Esophagus muscularis mucosa (tissue), 4 donors: ENCODE results near the gene UPK2. TPM values are rescaled to one million over a fixed set of nuclear protein-coding genes. Genes with fewer than 3 reads are reported as not detected.
"Not testable (repeated sequence)": the region's sequence is repeated elsewhere in the genome, so short reads cannot be mapped to it uniquely, and the experiment has no call there.

Source experiments
- DNase-seq: peaks from one replicate; pipeline ENCODE4 v3.0.0-alpha.2; 2017; ENCODE audit errors: extremely low spot score
- H3K27ac ChIP-seq, 4 donors: fragments of 200-600 bp; sonication (generic); replicated peaks in 1 of 4; 1 replicate in 3 of 4; 2 replicates in 1 of 4; pipeline ENCODE4 v1.5.1; 2016 to 2019; ENCODE audit warnings: mild to moderate bottlenecking in 1 of 4
- H3K27me3 ChIP-seq, 4 donors: fragments of 200-600 bp; sonication (generic); one replicate each; pipeline versions ENCODE4 v1.5.1 to v1.6.0; 2016 to 2019
- H3K36me3 ChIP-seq, 4 donors: fragments of 200-600 bp; sonication (generic); one replicate each; pipeline ENCODE4 v1.5.1; 2016 to 2019
- H3K4me1 ChIP-seq, 4 donors: fragments of 200-600 bp; sonication (generic); one replicate each; pipeline ENCODE4 v1.5.1; 2016 to 2019
- H3K4me3 ChIP-seq, 4 donors: fragments of 200-600 bp; sonication (generic); 1 replicate in 2 of 4; 2 replicates in 2 of 4; pipeline ENCODE4 v1.5.1; 2016 to 2019; ENCODE audit warnings: mild to moderate bottlenecking in 4 of 4, moderate library complexity in 1 of 4
- H3K9me3 ChIP-seq, 4 donors: fragments of 200-600 bp; sonication (generic); 1 replicate in 3 of 4; 2 replicates in 1 of 4; pipeline ENCODE4 v1.5.1; 2016 to 2019
- EP300 ChIP-seq: sonication (generic); formaldehyde crosslinking; IDR thresholded peaks from one replicate; pipeline ENCODE4 v1.6.1; 2017; ENCODE audit warnings: antibody characterized with exemption
- POLR2A ChIP-seq: fragments of 450-650 bp; IDR thresholded peaks from one replicate; pipeline ENCODE4 v1.6.1; 2017; ENCODE audit warnings: antibody characterized with exemption, moderate library complexity, mild to moderate bottlenecking, low read depth
- POLR2AphosphoS5 ChIP-seq, 2 donors: sonication (generic); formaldehyde crosslinking; IDR thresholded peaks; one replicate each; pipeline ENCODE4 v1.6.1; 2017; ENCODE audit warnings: antibody characterized with exemption in 2 of 2
- WGBS: methylation state at CpG from one replicate; pipeline ENCODE4 v1.1.5; 2018; 5-methylcytosine and 5-hydroxymethylcytosine counted together
- intact Hi-C: fragments of 100-400 bp; cut with DNase I; formaldehyde crosslinking; loops from one replicate; pipeline ENCODE4 v1.15.1; 2023
- total RNA-seq, 4 donors: library from RNA; depleted of rRNA; stranded (reverse); fragments of >200 nt; gene quantifications; one replicate each; pipeline versions ENCODE4 v1.1.0 to v1.2.1, GENCODE V29; 2016
- TF ChIP-seq, protein P1 (sequence below), 3 experiments: fragments of 200-600 bp in 2 of 3; fragments of 450-650 bp in 1 of 3; sonication (generic) in 2 of 3; IDR thresholded peaks; one replicate each; pipeline ENCODE4 v1.5.1; 2017 to 2019; ENCODE audit warnings: antibody characterized with exemption in 3 of 3, mild to moderate bottlenecking in 2 of 3, moderate library complexity in 1 of 3

UPK2 gene
- total RNA-seq, 4 donors from 2014 or later: not detected

DNA sequence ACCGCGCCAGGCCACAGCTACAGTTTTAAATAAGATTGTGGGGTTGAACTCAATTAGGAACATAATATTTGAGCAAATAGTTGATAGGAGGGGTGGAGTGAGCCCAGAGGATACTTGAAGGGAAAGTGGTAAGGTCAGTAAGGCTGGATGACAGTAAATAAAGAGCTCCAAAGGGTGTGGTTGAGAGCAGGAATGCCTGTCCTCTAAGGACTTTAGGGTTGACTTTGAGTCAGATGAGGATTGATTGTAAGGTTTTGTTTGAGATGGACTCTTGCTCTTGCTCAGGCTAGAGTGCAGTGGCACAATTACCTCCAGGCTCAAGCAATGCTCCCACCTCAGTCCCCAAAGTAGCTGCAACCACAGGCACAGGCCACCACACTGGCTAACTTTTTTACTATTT, 17.9 kb downstream of the UPK2 start:
- intact Hi-C loops: no loop called here
- TF ChIP-seq, protein P1, sequence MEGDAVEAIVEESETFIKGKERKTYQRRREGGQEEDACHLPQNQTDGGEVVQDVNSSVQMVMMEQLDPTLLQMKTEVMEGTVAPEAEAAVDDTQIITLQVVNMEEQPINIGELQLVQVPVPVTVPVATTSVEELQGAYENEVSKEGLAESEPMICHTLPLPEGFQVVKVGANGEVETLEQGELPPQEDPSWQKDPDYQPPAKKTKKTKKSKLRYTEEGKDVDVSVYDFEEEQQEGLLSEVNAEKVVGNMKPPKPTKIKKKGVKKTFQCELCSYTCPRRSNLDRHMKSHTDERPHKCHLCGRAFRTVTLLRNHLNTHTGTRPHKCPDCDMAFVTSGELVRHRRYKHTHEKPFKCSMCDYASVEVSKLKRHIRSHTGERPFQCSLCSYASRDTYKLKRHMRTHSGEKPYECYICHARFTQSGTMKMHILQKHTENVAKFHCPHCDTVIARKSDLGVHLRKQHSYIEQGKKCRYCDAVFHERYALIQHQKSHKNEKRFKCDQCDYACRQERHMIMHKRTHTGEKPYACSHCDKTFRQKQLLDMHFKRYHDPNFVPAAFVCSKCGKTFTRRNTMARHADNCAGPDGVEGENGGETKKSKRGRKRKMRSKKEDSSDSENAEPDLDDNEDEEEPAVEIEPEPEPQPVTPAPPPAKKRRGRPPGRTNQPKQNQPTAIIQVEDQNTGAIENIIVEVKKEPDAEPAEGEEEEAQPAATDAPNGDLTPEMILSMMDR (IDR thresholded peaks at IDR 0.05): no peak
- no peak for TF ChIP-seq POLR2A
- no peak for TF ChIP-seq POLR2AphosphoS5 (IDR thresholded peaks at IDR 0.05)
- TF ChIP-seq EP300: no peak
- H3K4me1 ChIP-seq: no peaks in the 10 kb centered on the region
- 96% methylated on average over 2 of the region's 2 CpGs for WGBS
- H3K9me3 ChIP-seq: no peaks in the 10 kb centered on the region
- H3K27ac ChIP-seq: no peak overlapping the region
- H3K27me3 ChIP-seq: peaks cover 0 to 22% (median 4%) of the 10 kb centered on the region in 4 donors
- H3K4me3 ChIP-seq: no peak overlapping the region
- H3K36me3 ChIP-seq: no peaks in the 10 kb centered on the region
- no peak for DNase-seq

DNA sequence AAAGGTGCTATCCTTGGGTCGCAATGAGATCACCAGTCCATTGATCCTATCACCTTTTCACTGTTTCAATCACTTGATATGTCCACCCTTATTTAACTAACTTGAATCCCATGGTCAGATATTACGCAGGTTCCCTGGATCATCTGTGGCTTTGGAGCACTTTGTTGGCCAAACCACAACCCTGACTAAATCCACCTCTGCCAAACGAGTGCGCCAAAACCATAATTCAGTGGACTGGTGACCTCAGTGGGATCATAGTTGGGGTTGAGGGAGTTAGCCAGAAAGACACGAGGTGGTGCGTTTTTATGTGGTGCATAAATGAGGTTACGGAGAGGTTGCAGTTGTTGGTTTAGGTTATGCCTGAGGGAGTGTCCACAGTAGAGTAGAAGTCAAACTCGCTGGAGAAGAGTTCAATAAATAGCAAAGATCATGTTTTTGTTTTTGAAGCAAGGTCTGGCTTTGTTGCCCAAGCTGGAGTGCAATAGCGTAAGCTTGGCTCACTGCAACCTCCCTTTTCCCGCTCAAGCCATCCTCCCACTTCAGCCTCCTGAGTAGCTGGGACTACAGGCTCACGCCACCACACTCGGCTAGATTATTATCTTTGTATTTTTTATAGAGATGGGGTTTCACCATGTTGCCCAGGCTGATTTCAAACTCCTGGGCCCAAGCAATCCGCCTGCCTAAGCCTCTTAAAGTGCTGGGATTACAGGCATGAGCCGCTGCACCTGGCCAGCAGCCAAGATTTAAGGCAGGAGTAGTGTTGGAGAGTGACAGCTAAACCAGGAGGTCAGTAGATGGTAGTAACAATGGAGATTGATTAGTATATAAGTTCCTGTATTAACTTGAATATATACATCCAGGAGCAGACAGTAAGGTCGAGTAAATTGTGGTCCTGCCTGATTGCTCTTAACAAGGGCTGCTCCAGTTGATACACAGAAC, 19.9 kb downstream of the UPK2 start:
- H3K4me3 ChIP-seq: no peak overlapping the region
- no peaks in the 10 kb centered on the region for H3K9me3 ChIP-seq
- H3K4me1 ChIP-seq: peaks cover 0 to 10% (median 9%) of the 10 kb centered on the region in 4 donors
- DNase-seq: no peak
- H3K27me3 ChIP-seq: peaks cover 0 to 31% (median 4%) of the 10 kb centered on the region in 4 donors
- intact Hi-C loops: no loop called here
- 84% methylated on average over 15 of the region's 15 CpGs for WGBS
- H3K36me3 ChIP-seq: no peaks in the 10 kb centered on the region
- TF ChIP-seq POLR2A (no peak), POLR2AphosphoS5 (IDR thresholded peaks at IDR 0.05) (no peak), EP300 (no peak)
- no peak overlapping the region for H3K27ac ChIP-seq

DNA sequence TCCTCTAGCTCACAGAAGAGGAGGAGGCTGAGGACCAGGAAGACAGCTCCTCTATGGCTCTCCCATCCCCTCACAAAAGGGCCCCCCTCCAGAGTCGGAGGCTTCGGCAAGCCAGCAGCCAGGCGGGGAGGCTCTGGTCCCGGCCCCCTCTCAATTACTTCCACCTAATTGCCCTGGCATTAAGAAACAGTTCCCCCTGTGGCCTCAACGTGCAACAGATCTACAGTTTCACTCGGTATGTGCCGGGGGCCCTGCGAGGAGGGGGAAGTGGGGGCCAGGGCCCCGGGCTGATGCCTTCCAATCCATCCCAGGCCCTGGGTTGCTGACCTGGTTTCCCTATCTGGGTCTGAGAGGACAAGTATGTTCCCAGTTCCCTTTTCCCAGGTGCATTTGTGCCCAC, 23.3 kb downstream of the UPK2 start:
- DNase-seq: no peak
- 54% methylated on average over 9 of the region's 9 CpGs for WGBS
- intact Hi-C loops: no loop called here

DNA sequence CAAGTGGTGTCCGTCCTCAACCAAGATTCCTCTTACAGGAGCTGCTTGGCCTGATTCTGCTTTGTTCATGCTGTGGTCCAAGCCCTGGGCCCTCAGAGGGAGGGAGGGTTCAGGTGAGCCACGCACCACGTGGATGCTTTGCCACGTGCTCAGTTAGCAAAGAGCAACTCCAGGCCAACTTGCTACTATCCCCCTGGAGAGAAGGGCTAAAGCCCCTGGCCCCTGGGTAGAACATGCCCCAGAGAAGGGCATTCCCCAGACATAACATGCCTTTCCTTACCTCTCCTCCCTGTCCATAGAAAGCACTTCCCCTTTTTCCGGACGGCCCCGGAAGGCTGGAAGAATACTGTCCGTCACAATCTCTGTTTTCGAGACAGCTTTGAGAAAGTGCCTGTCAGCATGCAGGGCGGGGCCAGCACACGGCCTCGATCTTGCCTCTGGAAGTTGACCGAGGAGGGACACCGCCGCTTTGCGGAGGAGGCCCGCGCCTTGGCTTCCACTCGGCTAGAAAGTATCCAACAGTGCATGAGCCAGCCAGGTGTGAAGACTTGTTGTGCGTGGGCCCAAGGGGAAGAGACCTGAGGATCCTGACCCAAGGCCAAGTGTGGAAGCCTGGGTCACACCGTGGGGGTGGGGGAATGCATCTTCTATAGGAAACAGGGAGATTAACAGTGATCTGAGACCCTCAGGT, 24.2 kb downstream of the UPK2 start:
- DNase-seq: no peak
- peaks cover 0 to 14% (median 0%) of the 10 kb centered on the region in 4 donors for H3K27me3 ChIP-seq
- H3K4me1 ChIP-seq: peaks cover 0 to 10% (median 9%) of the 10 kb centered on the region in 4 donors
- intact Hi-C loops: no loop called here
- no peak for TF ChIP-seq EP300
- no peak for TF ChIP-seq POLR2A
- TF ChIP-seq, protein P1 (IDR thresholded peaks at IDR 0.05): no peak
- TF ChIP-seq POLR2AphosphoS5 (IDR thresholded peaks at IDR 0.05): no peak
- no peak overlapping the region for H3K27ac ChIP-seq
- WGBS: 32% methylated on average over 18 of the region's 21 CpGs
- no peaks in the 10 kb centered on the region for H3K36me3 ChIP-seq
- no peaks in the 10 kb centered on the region for H3K9me3 ChIP-seq
- H3K4me3 ChIP-seq: peak overlapping the region; percentile 10 to 31 (median 19)

More for the DNA sequence above, 23.3 kb downstream of the UPK2 start:
- no peak overlapping the region for H3K4me3 ChIP-seq
- H3K27ac ChIP-seq: no peak overlapping the region
- H3K9me3 ChIP-seq: no peaks in the 10 kb centered on the region
- peaks cover 0 to 10% (median 9%) of the 10 kb centered on the region in 4 donors for H3K4me1 ChIP-seq
- H3K27me3 ChIP-seq: peaks cover 0 to 14% (median 0%) of the 10 kb centered on the region in 4 donors
- no peaks in the 10 kb centered on the region for H3K36me3 ChIP-seq
- no peak for TF ChIP-seq POLR2A
- TF ChIP-seq, protein P1 (IDR thresholded peaks at IDR 0.05): no peak
- TF ChIP-seq EP300: no peak
- TF ChIP-seq POLR2AphosphoS5 (IDR thresholded peaks at IDR 0.05): no peak

DNA sequence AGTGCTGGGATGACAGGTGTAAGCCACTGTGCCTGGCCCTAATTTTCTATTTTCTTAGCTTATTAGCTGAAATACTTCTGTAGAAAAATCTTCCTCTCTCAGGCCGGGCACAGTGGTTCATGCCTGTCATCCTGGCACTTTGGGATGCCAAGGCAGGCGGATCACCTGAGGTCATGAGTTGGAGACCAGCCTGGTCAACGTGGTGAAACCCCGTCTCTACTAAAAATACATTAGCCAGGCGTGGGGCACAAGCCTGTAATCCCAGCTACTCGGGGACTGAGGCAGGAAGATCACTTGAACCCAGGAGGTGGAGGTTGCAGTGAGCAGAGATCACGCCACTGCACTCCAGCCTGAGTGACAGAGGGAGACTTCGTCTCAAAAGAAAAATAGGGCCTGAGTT, 28.2 kb downstream of the UPK2 start:
- DNase-seq, H3K9me3 ChIP-seq, H3K27ac ChIP-seq, intact Hi-C loops, H3K4me1 ChIP-seq, H3K4me3 ChIP-seq, H3K27me3 ChIP-seq, H3K36me3 ChIP-seq: not testable (repeated sequence)
- WGBS: 75% methylated on average over 7 of the region's 8 CpGs
